CD4-positive, alpha-beta T cell treated with Interleukin-17A for 1 hour (primary cell): Measurements from ENCODE around the gene OR6C75.
"Not testable (repeated sequence)": the region's sequence is repeated elsewhere in the genome, so short reads cannot be mapped to it uniquely, and the experiment has no call there.

Source experiments
- DNase-seq: peaks from one replicate; pipeline ENCODE4 v3.0.0-alpha.2; 2020

OR6C75 gene

DNA sequence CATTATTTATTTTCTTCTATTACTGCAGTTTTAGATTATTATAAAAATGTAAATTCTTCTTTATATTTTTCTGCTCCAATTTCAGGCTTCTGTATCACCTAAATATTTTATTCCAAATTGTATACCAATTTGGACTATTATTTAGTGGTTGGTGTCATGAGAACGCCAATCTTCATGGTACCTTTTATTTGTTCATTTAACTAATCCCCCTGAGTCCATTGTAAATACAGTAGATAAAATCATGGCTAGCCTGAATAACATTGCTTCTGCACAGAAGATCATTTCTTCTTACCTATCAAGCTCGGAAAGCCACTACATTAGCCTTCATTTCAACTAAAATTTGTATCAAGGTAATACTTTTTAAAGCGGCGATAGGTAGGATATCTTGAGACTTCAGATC is at the start of gene OR6C75:
TSS of gene OR6C75 (plus strand) at position 301 of the 400 bp plus-strand sequence. CDS start 2,136 bp downstream, outside the sequence.
- DNase-seq, result no peak

DNA sequence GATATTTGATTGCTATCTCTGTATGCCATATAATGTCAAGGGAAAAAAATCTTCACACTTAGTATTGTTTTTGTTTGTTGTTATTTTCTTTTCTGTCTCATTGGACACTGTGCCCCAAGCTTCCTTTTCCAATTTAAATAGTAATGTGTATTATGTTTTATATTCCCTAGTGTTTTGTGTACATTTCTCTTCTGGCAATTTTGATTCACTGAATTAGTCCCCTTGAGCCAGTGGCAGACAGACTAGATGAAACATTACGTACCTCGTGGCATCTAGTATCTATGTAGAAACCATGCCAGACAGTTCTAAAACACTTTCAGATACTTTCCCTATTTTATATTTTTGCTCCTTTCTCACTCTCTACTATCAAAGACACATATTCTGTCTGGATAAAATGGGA is 48.7 kb upstream of the OR6C75 start, which contains the start of gene OR6C1:
TSS of gene OR6C1 (plus strand) at position 301 of the 400 bp plus-strand sequence. CDS start 6,257 bp downstream, outside the sequence.
- no peak for DNase-seq

DNA sequence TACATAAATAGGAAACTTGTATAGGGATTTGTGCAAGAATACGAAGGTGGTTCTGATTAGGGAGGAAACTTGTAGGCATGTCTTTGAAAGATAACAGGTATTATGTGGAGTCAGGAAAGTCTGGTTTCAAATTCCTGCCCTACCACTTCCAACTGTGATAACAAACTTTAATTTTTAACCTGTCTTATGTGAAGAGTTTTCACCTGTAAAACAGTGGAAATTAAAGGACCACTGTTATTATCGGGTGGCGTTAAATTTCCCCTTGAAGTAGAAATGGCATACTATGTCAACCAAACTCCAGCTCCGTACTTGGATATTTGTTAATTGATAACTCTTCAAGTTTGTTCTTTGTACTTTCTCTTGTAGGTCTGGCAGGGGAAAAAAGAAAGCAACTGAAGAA is 42.6 kb upstream of the OR6C75 start:
- DNase-seq, result no peak

DNA sequence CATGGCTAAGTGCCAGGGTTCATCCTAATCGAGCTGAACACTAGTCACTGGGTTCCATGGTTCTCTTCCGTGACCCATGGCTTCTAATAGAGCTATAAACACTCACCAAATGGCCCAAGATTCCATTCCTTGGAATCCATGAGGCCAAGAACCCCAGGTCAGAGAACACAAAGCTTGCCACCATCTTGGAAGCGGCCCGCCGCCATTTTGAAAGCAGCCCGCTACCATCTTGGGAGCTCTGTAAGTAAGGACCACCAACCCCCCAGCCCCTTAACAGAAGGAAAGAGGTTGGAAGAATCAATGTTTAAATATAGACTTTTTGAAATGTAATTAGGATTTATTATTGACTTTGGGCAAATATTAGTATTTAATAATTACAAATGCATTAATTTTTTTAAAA is 37.0 kb upstream of the OR6C75 start:
- not testable (repeated sequence) for DNase-seq

DNA sequence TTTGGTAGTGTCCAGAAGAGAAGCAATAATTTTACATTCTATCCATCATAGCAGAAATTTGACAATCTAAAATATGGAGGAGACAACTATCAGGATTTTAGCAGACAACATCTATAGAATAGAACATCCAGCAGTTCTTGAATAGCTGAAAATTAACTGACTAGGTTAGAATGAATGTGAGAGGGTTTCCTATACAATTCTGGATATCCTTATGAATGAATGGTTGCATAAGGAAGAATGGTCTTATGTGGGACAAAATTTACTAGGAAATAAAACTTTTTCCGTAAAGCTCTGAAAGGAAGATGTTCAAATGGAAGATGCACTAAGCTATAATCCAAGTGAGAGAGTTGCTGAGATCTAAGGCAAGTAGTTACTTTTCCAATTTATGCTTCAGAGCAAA is 32.3 kb upstream of the OR6C75 start, which contains the start of gene OR6C3:
TSS of gene OR6C3 (plus strand) at position 301 of the 400 bp plus-strand sequence. CDS start 955 bp downstream, outside the sequence.
- no peak for DNase-seq

DNA sequence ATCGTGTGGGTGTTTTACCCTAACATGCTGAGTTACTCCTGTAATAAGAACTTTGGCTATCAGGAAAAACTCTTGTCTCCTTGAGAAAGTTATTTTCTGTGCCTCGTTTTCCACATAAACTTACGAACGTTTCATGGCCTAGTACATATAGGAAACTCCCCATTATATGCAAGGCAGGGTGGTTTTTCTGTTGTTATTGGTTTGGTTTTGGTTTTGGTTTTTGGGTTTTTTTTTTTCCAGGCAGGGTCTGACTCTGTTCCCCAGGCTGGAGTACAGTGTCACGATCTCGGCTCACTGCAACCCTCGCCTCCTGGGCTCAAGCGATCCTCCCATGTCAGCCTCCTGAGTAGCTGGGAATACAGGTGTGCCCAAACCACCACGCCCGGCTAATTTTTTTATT is 26.8 kb upstream of the OR6C75 start:
- no peak for DNase-seq

DNA sequence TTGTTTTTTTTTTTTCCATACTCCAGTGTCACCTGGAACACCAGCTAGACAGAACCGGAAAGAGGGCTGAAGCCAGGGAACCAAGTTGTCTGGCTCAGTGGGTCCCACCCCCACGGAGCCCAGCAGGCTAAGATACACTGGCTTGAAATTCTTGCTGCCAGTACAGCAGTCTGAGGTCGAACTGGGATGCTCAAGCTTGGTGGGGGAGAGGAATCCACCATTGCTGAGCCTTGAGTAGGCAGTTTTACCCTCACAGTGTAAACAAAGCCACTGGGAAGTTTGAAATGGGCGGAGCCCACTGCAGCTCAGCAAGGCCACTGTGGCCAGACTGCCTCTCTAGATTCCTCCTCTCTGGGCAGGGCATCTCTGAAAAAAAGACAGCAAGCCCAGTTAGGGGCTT is 7.4 kb upstream of the OR6C75 start:
- not testable (repeated sequence) for DNase-seq

DNA sequence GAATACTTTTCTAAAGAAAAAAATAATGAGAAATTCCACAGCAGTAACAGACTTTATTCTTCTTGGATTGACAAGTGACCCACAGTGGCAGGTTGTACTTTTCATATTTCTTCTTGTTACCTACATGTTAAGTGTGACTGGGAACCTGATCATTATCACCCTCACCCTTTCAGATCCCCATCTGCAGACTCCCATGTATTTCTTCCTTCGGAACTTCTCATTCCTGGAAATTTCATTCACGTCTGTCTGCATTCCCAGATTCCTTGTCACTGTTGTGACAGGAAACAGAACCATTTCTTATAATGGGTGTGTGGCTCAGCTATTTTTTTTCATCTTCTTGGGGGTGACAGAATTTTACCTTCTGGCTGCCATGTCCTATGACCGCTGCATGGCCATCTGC is 2.3 kb downstream of the OR6C75 start:
- no peak for DNase-seq

DNA sequence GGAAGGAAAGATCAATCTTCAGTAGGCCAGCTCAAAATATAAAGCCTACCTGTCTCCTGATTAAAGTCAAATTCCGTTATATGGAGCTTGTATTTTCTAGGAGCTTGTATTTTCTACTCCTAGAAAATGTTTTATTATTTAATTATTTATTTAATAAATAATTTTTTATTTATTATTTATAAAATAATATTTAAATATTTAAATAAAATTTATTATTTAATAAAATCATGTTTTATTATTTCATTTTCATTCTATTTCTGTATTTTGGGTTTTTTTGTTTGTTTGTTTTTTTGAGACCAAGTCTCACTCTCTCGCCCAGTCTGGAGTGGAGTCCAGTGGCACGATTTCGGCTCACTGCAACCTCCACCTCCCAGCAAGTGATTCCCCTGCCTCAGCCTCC is 9.7 kb downstream of the OR6C75 start:
- DNase-seq, result no peak

DNA sequence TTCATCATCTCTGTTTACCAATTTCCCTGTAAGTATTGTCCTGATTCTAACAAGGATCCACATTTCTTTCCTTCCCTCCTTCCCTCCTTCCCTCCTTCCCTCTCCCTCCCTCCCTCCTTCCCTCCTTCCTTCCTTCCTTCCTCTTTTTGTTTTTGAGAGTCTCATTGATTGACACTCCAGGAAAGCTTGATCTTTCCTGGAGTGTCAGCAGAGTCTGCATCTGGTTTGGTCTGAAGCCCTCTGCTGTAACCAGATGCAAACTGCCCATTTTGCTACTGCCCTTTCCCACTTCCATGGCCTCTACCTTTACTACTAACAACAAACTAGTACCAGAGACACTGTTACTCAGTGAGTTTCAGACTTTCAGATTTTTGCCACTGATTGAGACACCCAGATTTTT is 23.1 kb downstream of the OR6C75 start:
- DNase-seq, result no peak

DNA sequence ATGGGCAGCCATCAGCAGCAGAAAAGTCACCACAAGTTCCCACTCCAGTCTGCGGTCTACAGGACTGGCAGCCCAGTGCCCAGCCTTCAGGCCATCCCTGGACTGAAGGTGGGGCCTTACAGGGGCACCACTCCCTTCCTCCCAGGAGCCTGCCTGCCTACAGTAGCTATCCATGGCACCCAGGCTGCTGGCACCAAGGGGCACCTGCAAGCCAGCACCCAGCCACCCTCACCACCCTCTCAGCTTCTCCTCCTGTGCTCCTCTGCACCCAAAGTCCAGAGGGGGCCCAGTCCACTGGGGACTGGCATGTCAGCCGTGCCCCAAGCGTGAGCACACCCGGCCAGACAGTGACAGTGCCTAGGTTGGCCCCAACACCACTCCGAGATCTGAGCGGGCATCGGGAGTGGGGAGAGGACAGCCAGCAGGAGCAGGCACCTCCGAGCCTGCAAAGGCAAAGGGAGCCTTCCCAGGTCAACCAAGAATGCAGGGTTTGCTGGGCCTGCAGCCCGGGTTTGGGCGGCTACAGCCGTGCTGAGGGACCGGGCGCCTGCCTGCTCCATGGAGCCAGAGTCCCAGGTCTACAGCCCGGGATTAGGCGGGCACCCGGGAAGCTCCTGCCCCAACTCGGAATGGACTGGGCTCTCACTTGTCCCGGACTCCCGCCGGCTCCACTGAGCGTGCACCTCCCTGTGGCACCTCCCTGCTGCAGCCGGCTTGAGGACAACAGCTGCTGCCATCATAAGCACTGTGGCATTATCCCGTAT is 29.4 kb downstream of the OR6C75 start:
- no peak for DNase-seq

DNA sequence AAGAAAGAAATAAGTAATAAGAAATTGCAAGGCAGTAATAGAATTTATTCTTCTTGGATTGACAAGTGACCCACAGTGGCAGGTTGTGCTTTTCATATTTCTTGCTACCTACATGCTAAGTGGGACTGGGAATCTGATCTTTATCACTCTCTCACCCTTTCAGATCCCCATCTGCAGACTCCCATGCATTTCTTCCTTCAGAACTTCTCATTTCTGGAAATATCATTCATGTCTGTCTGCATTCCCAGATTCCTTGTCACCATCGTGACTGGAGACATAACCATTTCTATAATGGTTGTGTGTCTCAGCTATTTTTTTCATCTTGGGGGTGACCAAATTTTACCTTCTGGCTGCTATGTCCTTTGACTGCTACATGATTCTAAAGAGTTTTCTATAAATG is 33.6 kb downstream of the OR6C75 start:
- DNase-seq, result no peak

DNA sequence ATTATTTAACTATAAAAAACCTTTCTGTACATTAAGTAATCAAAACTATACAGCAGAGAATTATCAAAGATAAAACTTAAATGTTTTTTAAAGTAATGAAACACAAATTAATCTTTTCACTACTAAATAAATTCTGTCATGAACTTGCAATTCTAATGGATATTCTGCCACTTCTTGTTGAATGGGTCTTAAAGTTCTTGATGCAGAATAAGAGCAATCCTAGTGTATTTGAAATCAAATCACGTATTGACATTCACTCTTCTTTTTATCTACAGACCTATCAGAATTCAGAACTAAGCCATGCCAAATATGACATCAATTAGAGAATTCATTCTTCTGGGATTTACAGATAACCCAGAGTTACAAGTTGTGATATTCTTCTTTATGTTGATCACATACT is 37.5 kb downstream of the OR6C75 start, which contains the start of gene OR6C65:
TSS of gene OR6C65 (plus strand) at position 301 of the 400 bp plus-strand sequence. CDS start at position 301, 0 bp downstream.
- no peak for DNase-seq

DNA sequence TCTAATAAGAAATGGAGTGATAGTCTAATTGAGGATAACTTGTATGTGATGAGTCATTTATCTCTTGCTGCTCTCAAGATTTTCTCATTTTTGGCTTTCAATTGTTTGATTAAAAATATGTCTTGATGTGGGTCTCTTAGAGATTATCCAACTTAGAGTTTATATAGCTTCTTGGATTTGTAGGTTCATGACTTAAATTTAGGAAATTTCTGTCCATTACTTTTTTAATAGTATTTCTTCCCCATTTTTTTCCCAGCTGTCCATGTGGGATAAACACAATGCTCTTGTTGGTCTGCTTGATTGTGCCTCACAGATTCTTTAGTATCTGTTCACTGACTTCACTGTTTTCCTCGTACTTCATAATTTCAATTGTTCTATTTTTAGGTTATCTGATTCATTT is 45.1 kb downstream of the OR6C75 start:
- no peak for DNase-seq

DNA sequence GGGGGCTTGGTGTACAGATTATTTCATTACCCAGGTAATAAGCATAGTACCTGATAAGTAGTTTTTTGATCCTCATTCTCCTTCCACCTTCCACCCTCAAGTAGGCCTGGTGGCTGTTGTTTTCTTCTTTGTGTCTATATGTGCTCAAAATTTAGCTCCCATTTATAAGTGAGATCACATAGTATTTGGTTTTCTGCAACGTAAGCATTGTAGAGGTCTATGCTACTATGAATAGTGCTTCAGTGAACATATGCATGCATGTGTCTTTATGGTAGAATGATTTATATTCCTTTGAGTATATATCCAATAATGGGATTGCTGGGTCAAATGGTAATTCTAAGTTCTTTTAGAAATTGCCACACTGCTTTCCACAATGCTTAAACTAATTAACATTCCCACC is 46.4 kb downstream of the OR6C75 start:
- not testable (repeated sequence) for DNase-seq

DNA sequence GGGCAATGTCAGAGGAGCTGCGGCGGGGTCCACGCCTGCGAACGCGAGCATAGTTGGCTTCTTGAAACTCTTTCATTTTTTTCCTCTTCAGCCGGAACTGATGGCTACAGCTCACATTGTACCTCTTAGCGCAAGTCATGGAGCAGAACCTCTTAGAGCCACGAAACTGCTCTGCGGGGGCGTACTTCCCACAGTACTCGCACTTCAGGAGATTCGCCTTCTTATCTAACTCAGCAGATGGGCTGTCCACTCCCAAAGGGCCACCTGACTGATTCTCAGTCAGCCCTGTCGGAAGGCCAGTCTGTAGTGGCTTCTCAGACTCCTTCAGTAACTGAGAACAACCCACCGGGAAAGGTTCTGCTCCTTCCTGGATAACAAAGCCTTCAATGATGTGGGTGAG is 49.4 kb downstream of the OR6C75 start:
- not testable (repeated sequence) for DNase-seq

DNA sequence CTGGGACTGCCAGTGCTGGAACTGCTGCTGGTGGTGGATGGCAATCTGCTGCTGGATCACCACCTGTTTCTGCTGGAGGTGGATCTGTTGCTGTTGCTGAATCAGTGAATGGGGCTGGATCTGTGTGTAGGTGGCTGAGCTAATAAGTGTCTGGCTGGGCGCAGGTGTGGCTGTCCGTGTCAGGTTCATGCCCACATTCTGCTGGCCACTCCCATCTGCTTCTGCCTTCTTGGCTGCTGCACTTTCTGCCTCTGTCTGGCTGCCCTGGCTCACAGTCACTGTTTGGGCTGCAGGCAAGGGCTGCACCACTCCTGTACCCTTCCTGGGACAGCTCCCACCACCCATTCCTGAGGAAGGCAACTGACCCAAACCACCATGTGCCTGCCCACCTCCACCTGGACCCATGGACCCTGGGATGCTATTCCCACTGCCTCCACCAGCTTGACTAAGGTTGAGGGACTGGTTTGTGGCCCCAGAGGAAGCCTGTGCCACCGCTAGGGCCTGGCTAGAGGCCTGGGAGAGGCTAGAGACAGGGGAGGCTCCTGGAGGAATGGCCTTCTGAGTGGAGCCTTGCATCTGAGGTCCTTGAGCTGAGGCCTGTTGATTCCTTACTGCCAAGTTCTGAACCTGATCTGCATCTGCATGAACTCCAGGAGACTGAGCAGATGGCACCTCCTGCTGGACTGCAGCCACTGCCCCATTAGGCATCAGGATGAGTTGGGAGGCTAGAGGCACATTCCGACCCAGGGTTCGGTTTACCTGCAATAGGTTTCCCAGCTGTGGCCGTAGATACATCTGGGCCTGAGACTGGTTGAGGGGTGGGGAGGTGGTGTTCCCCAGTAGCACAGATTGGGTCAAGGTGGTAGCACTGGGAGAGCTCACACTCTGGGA is 51.0 kb downstream of the OR6C75 start:
- not testable (repeated sequence) for DNase-seq

DNA sequence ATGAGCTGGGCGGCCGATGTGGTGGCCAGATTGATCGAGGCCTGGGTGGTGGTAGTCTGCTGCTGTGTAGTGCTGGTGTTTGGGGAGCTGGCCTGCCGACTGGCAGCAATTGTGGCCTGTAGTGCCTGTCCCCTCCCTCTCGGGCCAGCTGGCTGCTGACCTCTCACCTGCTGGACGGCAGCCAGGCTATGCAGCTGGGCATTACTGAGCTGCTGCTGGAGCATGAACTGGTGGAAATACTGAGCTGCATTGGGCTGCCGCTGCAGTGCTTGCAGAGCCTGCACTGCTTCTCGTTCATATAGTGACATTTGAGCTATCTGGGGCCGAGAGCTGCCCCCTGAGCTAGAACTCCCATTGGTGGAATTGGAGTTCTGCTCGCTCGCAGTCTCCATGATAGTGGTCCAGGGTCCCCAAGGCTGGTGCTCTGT is 51.6 kb downstream of the OR6C75 start:
- not testable (repeated sequence) for DNase-seq

DNA sequence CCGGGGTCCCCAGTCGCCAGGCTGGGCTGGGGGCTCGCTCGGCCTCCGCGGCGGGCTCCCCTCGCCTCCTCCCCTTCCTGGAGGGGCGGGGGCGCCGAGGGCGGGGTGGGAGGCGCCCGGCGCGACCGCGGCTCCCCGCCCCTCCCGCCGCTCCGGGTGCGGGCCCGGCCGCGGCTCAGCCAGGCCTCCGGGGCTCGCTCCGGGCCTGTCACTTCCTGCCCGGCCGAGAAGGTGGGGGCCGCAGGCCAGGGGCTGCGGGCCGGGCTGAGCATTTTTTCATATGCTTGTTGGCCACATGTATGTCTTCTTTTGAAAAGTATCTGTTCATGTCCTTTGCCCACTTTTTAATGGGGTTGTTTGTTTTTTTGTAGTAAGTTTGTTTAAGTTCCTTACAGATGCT is 52.1 kb downstream of the OR6C75 start:
- DNase-seq, result not testable (repeated sequence)

DNA sequence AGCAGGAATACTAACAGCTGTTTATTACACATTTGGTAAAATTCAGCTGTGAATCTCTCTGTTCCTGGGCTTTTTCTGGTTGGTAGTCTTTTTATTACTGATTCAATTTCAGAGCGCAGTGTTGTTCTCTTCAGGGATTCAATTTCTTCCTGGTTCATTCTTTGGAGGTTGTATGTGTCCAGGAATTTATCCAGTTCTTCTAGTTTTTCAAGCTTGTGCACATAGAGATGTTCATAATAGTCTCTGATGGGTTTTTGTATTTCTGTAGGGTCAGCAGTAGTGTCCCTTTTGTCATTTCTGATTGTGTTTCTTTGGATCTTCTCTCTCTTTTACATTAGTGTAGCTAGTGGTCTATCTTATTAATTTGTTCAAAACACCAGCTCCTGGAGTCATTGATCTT is 54.2 kb downstream of the OR6C75 start:
- no peak for DNase-seq
